ENCODE data around the gene SLC14A1. TPM values are rescaled to one million over a fixed set of nuclear protein-coding genes. Genes with fewer than 3 reads are reported as not detected.

Gene SLC14A1
- 10 to 100 TPM; 21.2 to 51.6 (median 42.2) TPM for total RNA-seq
- 21.0 TPM for total RNA-seq (2013)

- Mint-ChIP-seq H3K9me3 (no peaks in the 10 kb centered on the region), H3K36me3 (peaks cover 7% of the 10 kb centered on the region), H3K27ac (no peak within 1 kb of the TSS), H3K27me3 (ENCODE audit: low read depth in 2 of 2) (no peaks in the 10 kb centered on the region), H3K4me3 (no peak within 1 kb of the TSS), H3K4me1 (no peaks in the 10 kb centered on the region)
- WGBS (ENCODE audit: insufficient coverage): 50% methylated on average over 6 of the region's 6 CpGs
- no peak for TF ChIP-seq CTCF (IDR thresholded peaks at IDR 0.05)
- H3K27ac ChIP-seq (ENCODE audit: low read length): no peak within 1 kb of the TSS
- no peak for ATAC-seq
- no peaks in the 10 kb centered on the region for H3K9me3 ChIP-seq (ENCODE audit: control insufficient read depth, insufficient read depth, low read length)
- H3K4me1 ChIP-seq (ENCODE audit: control insufficient read depth, insufficient read depth, low read length): no peaks in the 10 kb centered on the region
- H3K4me3 ChIP-seq (ENCODE audit: low read length): no peak within 1 kb of the TSS
- DNase-seq: no peak
- intact Hi-C loops (cut with micrococcal nuclease): loop anchor here (1.0 to 2.0 kb wide), 3 partner anchors 58 to 157 kb away; no protein-coding TSS in a partner anchor
- no peaks in the 10 kb centered on the region for H3K27me3 ChIP-seq (ENCODE audit: control insufficient read depth, insufficient read depth, low read length)
- H3K36me3 ChIP-seq (ENCODE audit: control insufficient read depth, insufficient read depth, low read length): no peaks in the 10 kb centered on the region
Observed at GRCh38 chr18:45723567-45724355, at the start of gene SLC14A1. SLC14A1 (plus strand) TSS chr18:45724181; CDS start chr18:45730321, 6,140 bp downstream.

GRCh38 chr18:45677276-45677807 is 46.6 kb upstream of the SLC14A1 start:
- H3K36me3 Mint-ChIP-seq: no peaks in the 10 kb centered on the region
- no peak overlapping the region for H3K27ac Mint-ChIP-seq
- Histone ChIP-seq H3K4me3 (ENCODE audit: low read length) (no peak overlapping the region), H3K36me3 (ENCODE audit: control insufficient read depth, insufficient read depth, low read length) (no peaks in the 10 kb centered on the region), H3K9me3 (ENCODE audit: control insufficient read depth, insufficient read depth, low read length) (no peaks in the 10 kb centered on the region), H3K4me1 (ENCODE audit: control insufficient read depth, insufficient read depth, low read length) (no peaks in the 10 kb centered on the region), H3K27me3 (ENCODE audit: control insufficient read depth, insufficient read depth, low read length) (no peaks in the 10 kb centered on the region), H3K27ac (ENCODE audit: low read length) (no peak overlapping the region)
- intact Hi-C loops (cut with micrococcal nuclease): no loop called here
- no peaks in the 10 kb centered on the region for H3K9me3 Mint-ChIP-seq
- no peaks in the 10 kb centered on the region for H3K27me3 Mint-ChIP-seq (ENCODE audit: low read depth in 2 of 2)
- peaks cover 0 to 12% of the 10 kb centered on the region in 2 donors for H3K4me1 Mint-ChIP-seq
- TF ChIP-seq CTCF (IDR thresholded peaks at IDR 0.05): no peak
- DNase-seq: no peak
- WGBS (ENCODE audit: insufficient coverage): 88% methylated on average over 2 of the region's 4 CpGs
- ATAC-seq: no peak
- H3K4me3 Mint-ChIP-seq: no peak overlapping the region

- H3K9me3 Mint-ChIP-seq: no peaks in the 10 kb centered on the region
- H3K27me3 Mint-ChIP-seq (ENCODE audit: low read depth in 2 of 2): no peaks in the 10 kb centered on the region
- Histone ChIP-seq H3K9me3 (ENCODE audit: control insufficient read depth, insufficient read depth, low read length) (no peaks in the 10 kb centered on the region), H3K4me3 (ENCODE audit: low read length) (no peak overlapping the region), H3K36me3 (ENCODE audit: control insufficient read depth, insufficient read depth, low read length) (no peaks in the 10 kb centered on the region), H3K27ac (ENCODE audit: low read length) (no peak overlapping the region), H3K4me1 (ENCODE audit: control insufficient read depth, insufficient read depth, low read length) (no peaks in the 10 kb centered on the region), H3K27me3 (ENCODE audit: control insufficient read depth, insufficient read depth, low read length) (no peaks in the 10 kb centered on the region)
- TF ChIP-seq CTCF (IDR thresholded peaks at IDR 0.05): no peak
- intact Hi-C loops (cut with micrococcal nuclease): no loop called here
- peaks cover 0 to 9% of the 10 kb centered on the region in 2 donors for H3K4me1 Mint-ChIP-seq
- 100% methylated on average over 2 of the region's 4 CpGs for WGBS (ENCODE audit: insufficient coverage)
- no peaks in the 10 kb centered on the region for H3K36me3 Mint-ChIP-seq
- no peak overlapping the region for H3K4me3 Mint-ChIP-seq
- DNase-seq: no peak
- no peak for ATAC-seq
- H3K27ac Mint-ChIP-seq: no peak overlapping the region
Observed at GRCh38 chr18:45678441-45678840, 45.5 kb upstream of the SLC14A1 start.

Measured in natural killer cell (primary cell).